Measurements from ENCODE around the gene KRT2. TPM values are rescaled to one million over a fixed set of nuclear protein-coding genes. Genes with fewer than 3 reads are reported as not detected.

KRT2 gene
- polyA plus RNA-seq, 2 of the 4 experiments (the other 2 are of a cell fraction), result 0.09 TPM; not detected in 1

GRCh38 chr12:52658196-52658595, 6.2 kb upstream of the KRT2 start:
- no peak for ATAC-seq

GRCh38 chr12:52657250-52657902, 5.4 kb upstream of the KRT2 start:
- ATAC-seq (no peak), DNase-seq (ENCODE audit: low read depth in 1 of 2, low spot score in 1 of 2) (no peak), FAIRE-seq (no peak)
- Histone ChIP-seq H3K9me3 (no peaks in the 10 kb centered on the region), H3K4me2 (no peak overlapping the region), H3K4me3 (no peak overlapping the region), H3K4me1 (no peaks in the 10 kb centered on the region), H3K27ac (no peak overlapping the region)
- 76% methylated on average over 6 of the region's 6 CpGs for WGBS (ENCODE audit: missing lambda C conversion rate)
- no peak for TF ChIP-seq USF2 (IDR thresholded peaks at IDR 0.05)
- no peak for TF ChIP-seq RNF2 (IDR thresholded peaks at IDR 0.05; ENCODE audit: borderline replicate concordance, low read depth)
- TF ChIP-seq SREBF2 (IDR thresholded peaks at IDR 0.05), result no peak
- TF ChIP-seq NFE2L2 (conservative IDR thresholded peaks at IDR 0.05; ENCODE audit: low read length), result no peak
- TF ChIP-seq JUNB (IDR thresholded peaks at IDR 0.05), result no peak
- no peak for TF ChIP-seq ZSCAN20 (CRISPR knock-in tag; IDR thresholded peaks at IDR 0.05)
- no peak for TF ChIP-seq BCL3 (IDR thresholded peaks at IDR 0.05)
- no peak for TF ChIP-seq HDAC2 (IDR thresholded peaks at IDR 0.05)
- no peak for TF ChIP-seq FOSL2 (IDR thresholded peaks at IDR 0.05)
- TF ChIP-seq FOSL2 (CRISPR knock-in tag; IDR thresholded peaks at IDR 0.05), result no peak
- no peak for TF ChIP-seq REST (IDR thresholded peaks at IDR 0.05)
- TF ChIP-seq RAD21 (conservative IDR thresholded peaks at IDR 0.05 in 1 of 2, IDR thresholded peaks at IDR 0.05 in 1 of 2), result no peak
- no peak for TF ChIP-seq NPAS2 (CRISPR knock-in tag; IDR thresholded peaks at IDR 0.05; ENCODE audit: borderline replicate concordance)
- ChIA-PET POLR2A (no interaction called here), CTCF (interaction anchor here (1.5 kb wide), 1 partner anchor 11 kb away, joined by 3 read pairs; no protein-coding TSS in a partner anchor)

More at GRCh38 chr12:52658196-52658595, 6.2 kb upstream of the KRT2 start:
- H3K9me3 ChIP-seq, result no peaks in the 10 kb centered on the region
- TF ChIP-seq ZSCAN20 (CRISPR knock-in tag; IDR thresholded peaks at IDR 0.05) (no peak), CHD2 (IDR thresholded peaks at IDR 0.05; ENCODE audit: low read length, partially characterized antibody) (no peak), MAZ (IDR thresholded peaks at IDR 0.05; ENCODE audit: borderline replicate concordance, low read depth, low read length) (no peak), HEYL (CRISPR knock-in tag; IDR thresholded peaks at IDR 0.05) (no peak), HOXB13 (CRISPR knock-in tag; IDR thresholded peaks at IDR 0.05; ENCODE audit: low read depth) (no peak), FOXS1 (CRISPR knock-in tag; IDR thresholded peaks at IDR 0.05) (no peak), POLR2AphosphoS2 (conservative IDR thresholded peaks at IDR 0.05; ENCODE audit: low read length) (no peak), HDAC2 (IDR thresholded peaks at IDR 0.05) (no peak), ZFP36 (IDR thresholded peaks at IDR 0.05; ENCODE audit: borderline replicate concordance, partially characterized antibody) (no peak), JUN (IDR thresholded peaks at IDR 0.05) (no peak), CHD4 (IDR thresholded peaks at IDR 0.05; ENCODE audit: borderline replicate concordance) (no peak)
- FAIRE-seq (no peak), DNase-seq (ENCODE audit: low read depth in 1 of 2, low spot score in 1 of 2) (no peak)
- ChIA-PET POLR2A (no interaction called here), CTCF (interaction anchor here (1.0 to 1.5 kb wide), 2 partner anchors 12 to 38 kb away, joined by 3 read pairs; no protein-coding TSS in a partner anchor)
- WGBS (ENCODE audit: missing lambda C conversion rate), result 68% methylated on average over 4 of the region's 4 CpGs
- no peaks in the 10 kb centered on the region for H3K4me1 ChIP-seq
- H3K4me3 ChIP-seq, result no peak overlapping the region
- no peak overlapping the region for H3K4me2 ChIP-seq
- no peak overlapping the region for H3K27ac ChIP-seq
